GM19099 (cell line): Measurements from ENCODE around the gene C8G.

Source experiments
- POLR2A ChIP-seq: IDR thresholded peaks from 3 replicates; pipeline ENCODE4 v1.6.1; 2011; ENCODE audit warnings: low read depth; ENCODE audit not compliant: insufficient read length; ENCODE audit errors: extremely low read depth

C8G gene

GRCh38 chr9:136972743-136973142 lies 27.7 kb downstream of the C8G start:
- TF ChIP-seq POLR2A: no peak

- no peak for TF ChIP-seq POLR2A
These were observed 28.9 kb downstream of the C8G start for GRCh38 chr9:136973618-136974617.

DNA sequence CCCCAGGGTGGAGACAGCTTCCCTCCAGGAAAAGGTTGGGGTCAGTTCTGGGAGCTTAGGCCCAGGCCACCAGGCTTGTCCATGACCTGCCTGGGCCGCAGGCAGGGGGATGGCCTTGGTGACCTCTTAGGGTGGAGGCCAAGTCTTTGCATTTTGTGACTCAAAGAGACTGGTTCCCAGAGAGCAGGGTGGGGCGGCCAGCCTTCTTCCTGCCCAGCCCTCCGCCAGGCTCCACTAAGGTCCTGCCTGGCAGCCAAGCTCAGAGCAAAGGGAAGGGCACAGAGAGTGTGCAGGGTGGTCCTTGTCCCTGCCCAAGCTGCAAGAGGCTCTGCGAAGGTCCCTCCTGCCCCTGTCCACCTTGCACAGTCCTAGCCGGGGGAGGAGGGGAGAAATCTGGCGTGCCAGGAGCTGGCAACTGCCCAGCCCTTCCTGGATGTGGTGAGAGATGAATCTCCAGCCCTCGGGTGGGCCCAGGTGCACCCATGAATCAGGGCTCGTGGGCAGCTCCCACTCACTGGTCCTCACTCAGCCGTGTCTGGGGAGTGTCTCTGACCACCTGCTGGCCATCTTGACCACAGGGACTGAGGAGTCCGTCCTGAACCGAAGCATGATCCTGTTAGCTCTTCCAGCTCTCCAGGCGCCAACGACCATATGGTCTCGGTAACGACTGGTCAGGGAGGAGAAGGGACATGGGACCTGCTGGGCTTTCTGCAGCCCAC lies 29.9 kb downstream of the C8G start:
- TF ChIP-seq POLR2A: no peak

GRCh38 chr9:136975644-136976043 lies 30.6 kb downstream of the C8G start:
- no peak for TF ChIP-seq POLR2A

GRCh38 chr9:136977223-136977622 lies 32.2 kb downstream of the C8G start, which contains the start of gene PTGDS:
Gene PTGDS, plus strand, starts transcription at chr9:136977504. Its CDS starts 75 bp downstream, at chr9:136977579.
- no peak for TF ChIP-seq POLR2A

DNA sequence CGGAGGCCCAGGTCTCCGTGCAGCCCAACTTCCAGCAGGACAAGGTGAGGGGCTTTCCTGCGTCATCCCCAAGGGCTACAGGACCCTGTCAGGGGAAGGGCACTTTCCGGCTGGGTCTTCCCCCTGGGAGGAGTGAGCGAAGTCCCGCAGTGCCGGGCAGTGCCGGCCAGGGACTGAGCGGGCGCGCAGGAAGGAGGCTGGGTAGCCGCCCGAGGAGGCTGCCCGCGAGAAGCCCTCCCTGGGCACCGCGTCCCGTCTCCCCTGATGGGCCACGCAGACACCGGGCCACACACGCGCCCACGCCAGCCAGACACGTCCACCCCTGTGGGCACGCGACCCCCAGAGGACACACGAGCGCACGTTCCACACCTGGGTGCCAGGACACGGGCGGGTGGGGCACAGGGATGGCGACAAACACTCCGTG lies 32.6 kb downstream of the C8G start:
- TF ChIP-seq POLR2A: no peak

- TF ChIP-seq POLR2A: no peak
These were observed 33.2 kb downstream of the C8G start for GRCh38 chr9:136978073-136978864.

DNA sequence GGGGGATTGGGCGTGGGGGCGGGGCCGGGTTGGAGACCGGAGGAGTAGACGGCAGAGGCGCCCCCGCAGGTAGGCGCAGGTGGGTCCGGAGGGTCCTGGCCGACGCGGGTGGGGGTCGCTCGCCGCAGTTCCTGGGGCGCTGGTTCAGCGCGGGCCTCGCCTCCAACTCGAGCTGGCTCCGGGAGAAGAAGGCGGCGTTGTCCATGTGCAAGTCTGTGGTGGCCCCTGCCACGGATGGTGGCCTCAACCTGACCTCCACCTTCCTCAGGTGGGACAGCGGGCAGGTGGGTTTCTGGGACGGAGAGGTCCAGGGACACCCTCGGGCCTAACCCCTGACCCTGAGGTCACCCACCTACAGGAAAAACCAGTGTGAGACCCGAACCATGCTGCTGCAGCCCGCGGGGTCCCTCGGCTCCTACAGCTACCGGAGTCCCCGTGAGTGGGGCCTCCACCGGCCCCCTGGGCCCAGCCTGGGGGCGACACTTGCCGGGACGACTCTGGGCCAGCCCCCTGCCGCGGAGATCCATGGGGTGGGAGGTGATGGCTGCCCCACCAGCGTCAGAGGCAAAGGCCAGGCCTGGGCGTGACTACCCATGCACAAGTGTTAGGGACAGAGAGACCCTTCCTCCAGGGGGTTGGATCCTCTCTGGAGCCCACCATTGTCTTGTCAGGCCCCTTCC lies 34.0 kb downstream of the C8G start:
- TF ChIP-seq POLR2A: no peak

GRCh38 chr9:136979769-136980587 lies 34.9 kb downstream of the C8G start:
- TF ChIP-seq POLR2A: no peak

- no peak for TF ChIP-seq POLR2A
These were observed 35.8 kb downstream of the C8G start for GRCh38 chr9:136980669-136981478.

DNA sequence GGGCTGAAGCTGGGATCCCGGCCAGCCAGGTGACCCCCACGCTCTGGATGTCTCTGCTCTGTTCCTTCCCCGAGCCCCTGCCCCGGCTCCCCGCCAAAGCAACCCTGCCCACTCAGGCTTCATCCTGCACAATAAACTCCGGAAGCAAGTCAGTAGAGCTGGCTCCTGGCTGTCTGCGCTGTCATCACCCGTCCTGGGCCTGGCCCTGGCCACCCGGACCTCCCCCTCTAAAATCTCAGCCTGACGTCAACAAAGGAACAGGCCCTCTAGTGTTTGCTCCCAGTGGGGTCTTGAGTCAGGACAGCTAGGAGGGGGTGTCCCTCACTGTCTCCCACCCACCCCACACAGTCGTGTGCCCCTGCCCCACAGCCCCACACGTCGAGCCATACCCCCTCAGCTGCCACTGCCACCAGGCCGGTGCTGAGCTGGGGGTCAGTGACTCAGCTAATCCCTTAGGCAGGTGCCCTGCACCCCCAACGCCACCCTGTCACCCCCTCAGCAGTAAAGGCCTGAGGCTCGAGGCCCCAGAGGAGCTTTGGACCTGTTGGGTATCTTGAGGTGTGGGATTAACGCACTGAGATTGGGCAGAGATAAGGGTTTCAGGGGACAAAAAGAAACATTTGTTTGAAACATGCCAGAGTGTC lies 36.7 kb downstream of the C8G start:
- TF ChIP-seq POLR2A: no peak
